ENCODE measurements around the gene BEND5.

- no peak for TF ChIP-seq CTCF (IDR thresholded peaks at IDR 0.05)
- TF ChIP-seq POLR2A (IDR thresholded peaks at IDR 0.05) = no peak
- TF ChIP-seq EP300 (IDR thresholded peaks at IDR 0.05) = no peak
Measured at GRCh38 chr1:48683839-48684238, 92.9 kb downstream of the BEND5 start.

All from suprapubic skin (tissue), 3 donors.